DOHH2 (cell line): ENCODE measurements around the gene CCNF.
"Not testable (repeated sequence)": the region's sequence is repeated elsewhere in the genome, so short reads cannot be mapped to it uniquely, and the experiment has no call there.

ENCODE experiments used
- EZH2phosphoT487 ChIP-seq: fragments of 200-600 bp; sonication (generic); IDR thresholded peaks from 2 replicates; pipeline ENCODE4 v1.6.1; 2017; ENCODE audit warnings: borderline replicate concordance, mild to moderate bottlenecking, antibody characterized with exemption, low read length, moderate library complexity, mixed read lengths
- TF ChIP-seq, protein P1 (sequence below): fragments of 200-600 bp; sonication (generic); IDR thresholded peaks from one replicate; pipeline ENCODE4 v1.5.1; 2014; ENCODE audit warnings: antibody characterized with exemption, mild to moderate bottlenecking, low read depth, low read length; ENCODE audit not compliant: poor library complexity, severe bottlenecking

DNA sequence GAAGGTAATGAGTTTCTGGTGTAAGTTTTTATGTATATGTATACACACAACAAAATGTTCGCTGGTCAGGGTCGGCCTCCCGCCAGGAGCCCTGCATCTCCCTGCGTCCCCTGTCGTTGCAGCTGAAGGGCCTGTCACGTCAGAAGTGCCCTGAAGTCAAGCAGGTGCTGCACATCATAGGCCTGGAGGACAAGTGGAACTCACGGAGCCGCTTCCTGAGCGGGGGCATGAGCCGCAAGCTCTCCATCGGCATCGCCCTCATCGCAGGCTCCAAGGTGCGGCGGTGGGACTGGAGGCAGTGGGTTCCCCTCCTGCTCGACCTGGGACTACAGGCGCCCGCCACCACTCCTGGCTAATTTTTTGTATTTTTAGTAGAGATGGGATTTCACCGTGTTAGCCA, 43.3 kb upstream of the CCNF start:
- TF ChIP-seq, protein P1, sequence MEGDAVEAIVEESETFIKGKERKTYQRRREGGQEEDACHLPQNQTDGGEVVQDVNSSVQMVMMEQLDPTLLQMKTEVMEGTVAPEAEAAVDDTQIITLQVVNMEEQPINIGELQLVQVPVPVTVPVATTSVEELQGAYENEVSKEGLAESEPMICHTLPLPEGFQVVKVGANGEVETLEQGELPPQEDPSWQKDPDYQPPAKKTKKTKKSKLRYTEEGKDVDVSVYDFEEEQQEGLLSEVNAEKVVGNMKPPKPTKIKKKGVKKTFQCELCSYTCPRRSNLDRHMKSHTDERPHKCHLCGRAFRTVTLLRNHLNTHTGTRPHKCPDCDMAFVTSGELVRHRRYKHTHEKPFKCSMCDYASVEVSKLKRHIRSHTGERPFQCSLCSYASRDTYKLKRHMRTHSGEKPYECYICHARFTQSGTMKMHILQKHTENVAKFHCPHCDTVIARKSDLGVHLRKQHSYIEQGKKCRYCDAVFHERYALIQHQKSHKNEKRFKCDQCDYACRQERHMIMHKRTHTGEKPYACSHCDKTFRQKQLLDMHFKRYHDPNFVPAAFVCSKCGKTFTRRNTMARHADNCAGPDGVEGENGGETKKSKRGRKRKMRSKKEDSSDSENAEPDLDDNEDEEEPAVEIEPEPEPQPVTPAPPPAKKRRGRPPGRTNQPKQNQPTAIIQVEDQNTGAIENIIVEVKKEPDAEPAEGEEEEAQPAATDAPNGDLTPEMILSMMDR, result not testable (repeated sequence)
- not testable (repeated sequence) for TF ChIP-seq EZH2phosphoT487
